HG03442 (cell line): ENCODE data around the gene ITGB3.

Experiments
- ATAC-seq: cut with Tn5 transposase; IDR thresholded peaks from one replicate; pipeline ENCODE4 v1.9.1; 2021; ENCODE audit warnings: mild to moderate bottlenecking, moderate library complexity; ENCODE audit not compliant: unreplicated experiment

Gene ITGB3

GRCh38 chr17:47274319-47275069 is 20.9 kb downstream of the ITGB3 start:
- ATAC-seq, result no peak

DNA sequence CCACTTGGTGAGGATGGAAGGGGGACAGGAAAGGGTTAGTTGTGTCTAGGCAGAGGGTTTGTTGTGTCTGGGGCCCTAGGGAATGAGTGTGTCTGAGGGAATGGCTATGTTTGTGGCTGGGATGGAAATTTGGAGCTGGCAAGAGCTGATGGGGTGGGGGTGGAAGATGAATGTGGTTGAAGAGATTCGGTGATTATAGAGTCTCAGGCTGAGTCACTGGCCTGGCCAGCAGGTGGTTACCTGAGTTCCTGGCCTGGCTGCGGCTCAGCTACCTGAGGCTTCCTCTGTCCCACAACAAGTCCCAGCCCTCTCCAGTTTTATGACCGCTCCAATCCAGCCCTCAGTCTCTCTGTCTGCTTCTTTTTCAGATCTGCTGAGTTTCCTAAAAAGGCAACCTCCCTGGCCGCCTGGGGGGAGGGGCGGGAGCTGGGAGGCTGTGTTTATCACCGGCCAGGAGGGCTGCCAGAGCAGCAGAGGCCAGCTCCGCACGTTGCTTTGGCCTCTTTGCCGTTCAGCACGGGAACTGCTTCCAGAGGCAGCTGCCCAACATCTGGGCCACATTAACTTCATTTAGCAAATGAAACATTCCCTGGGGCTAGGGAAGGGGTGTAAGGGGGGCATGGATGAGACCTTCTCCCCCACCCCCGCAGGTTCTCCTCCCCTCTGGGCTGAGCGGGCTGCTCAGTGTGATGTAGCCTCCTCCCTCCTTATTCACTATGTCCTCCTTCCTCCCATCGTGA is 21.8 kb downstream of the ITGB3 start:
- no peak for ATAC-seq

DNA sequence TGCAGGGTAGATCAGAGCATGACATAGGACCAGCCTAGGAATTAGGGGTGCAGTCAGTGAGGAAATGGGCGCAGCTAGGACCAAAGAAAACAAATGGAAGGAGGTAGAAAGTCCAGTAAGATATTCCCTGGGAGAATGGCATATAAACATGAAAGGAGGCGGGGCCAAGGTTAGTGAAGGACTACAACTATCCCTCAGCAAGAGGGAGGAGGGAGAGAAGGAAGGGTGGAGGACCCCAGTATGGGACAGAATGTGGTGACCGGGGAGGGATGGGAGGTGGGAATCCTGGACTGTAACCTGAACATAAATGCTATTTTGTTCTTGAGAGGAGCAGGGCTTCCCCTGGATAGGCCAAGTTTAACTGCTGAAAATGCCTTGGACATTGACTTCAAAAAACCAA is 22.8 kb downstream of the ITGB3 start:
- ATAC-seq, result no peak

- no peak for ATAC-seq
These were observed 23.2 kb downstream of the ITGB3 start for GRCh38 chr17:47276868-47277267.

DNA sequence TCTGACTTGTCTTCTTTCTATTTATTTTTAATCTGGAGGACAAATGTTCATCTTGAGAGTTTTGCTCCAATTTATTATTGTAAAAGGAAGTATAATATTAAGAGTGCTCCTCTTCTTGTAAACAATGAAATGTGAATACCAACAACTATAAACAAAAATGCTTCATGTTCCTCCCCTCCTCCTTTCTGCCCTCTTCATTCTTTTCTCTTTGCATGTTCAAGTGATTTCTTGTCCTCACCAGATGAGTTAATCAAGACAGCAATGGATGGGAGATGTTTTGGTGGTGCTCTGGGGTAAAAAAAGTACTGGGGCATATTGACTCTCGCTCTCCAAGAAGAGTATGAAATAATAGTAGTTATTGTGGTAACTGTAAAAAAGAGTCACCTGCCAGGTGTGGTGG is 24.3 kb downstream of the ITGB3 start:
- no peak for ATAC-seq

- ATAC-seq, result no peak
These were observed 24.9 kb downstream of the ITGB3 start for GRCh38 chr17:47278561-47278960.

DNA sequence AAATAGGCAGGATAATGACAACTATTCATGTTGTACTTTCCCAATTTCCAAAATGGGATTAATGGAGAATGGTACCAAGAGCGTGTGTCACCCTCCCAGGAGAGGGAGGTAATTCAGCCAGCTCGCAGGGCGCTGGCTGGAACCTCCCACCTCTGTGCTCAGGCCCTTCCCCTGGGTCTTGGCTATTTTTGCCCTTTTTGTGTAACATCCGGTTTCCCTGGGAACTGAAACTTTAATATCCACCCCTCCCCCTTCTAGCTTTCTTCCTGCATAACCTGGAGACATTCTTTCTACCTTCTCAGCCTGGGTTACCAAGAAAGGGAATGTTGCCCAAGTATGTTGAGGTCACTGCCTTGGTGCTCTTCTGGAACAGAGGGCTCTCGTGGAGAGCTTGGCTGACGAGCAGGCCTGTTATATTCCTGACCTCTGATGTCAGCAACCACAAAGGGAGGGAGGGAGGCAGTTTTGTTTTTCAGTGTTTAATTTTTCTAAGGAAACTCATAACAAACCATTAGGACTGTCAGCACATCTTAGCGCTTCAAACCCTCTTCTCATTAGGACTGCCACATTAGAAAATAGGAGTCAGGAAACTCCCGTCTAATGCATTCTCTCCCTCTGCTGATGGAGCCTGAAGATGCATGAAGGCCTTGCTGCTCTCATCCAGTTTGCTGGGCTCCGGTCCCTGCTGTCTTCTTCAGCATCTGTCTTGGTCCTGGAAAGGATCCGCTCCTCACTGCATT is 25.6 kb downstream of the ITGB3 start:
- peak; percentile 73 for ATAC-seq

GRCh38 chr17:47280072-47280811 is 26.6 kb downstream of the ITGB3 start:
- no peak for ATAC-seq

- no peak for ATAC-seq
These were observed 27.6 kb downstream of the ITGB3 start for GRCh38 chr17:47281216-47281615.

- ATAC-seq, result no peak
These were observed 31.4 kb downstream of the ITGB3 start for GRCh38 chr17:47285003-47285402.

- peak; percentile 76 for ATAC-seq
These were observed 32.7 kb downstream of the ITGB3 start for GRCh38 chr17:47286198-47286914.

DNA sequence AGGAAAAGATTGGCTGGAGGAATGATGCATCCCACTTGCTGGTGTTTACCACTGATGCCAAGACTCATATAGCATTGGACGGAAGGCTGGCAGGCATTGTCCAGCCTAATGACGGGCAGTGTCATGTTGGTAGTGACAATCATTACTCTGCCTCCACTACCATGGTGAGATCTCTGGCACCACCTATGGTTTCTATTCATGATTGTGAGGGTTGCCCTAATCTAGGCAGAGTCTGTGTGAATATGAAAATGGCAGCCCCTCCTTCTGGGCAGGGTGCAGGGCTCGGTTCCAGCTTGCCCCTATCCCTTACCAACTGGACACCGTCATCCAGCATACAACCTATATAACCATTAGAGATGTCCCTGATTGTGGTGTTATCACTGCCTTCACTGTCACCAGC is 33.4 kb downstream of the ITGB3 start:
- no peak for ATAC-seq

GRCh38 chr17:47287639-47288038 is 34.0 kb downstream of the ITGB3 start:
- ATAC-seq, result no peak

- no peak for ATAC-seq
These were observed 35.0 kb downstream of the ITGB3 start for GRCh38 chr17:47288531-47289116.

GRCh38 chr17:47289302-47289701 is 35.7 kb downstream of the ITGB3 start:
- no peak for ATAC-seq

DNA sequence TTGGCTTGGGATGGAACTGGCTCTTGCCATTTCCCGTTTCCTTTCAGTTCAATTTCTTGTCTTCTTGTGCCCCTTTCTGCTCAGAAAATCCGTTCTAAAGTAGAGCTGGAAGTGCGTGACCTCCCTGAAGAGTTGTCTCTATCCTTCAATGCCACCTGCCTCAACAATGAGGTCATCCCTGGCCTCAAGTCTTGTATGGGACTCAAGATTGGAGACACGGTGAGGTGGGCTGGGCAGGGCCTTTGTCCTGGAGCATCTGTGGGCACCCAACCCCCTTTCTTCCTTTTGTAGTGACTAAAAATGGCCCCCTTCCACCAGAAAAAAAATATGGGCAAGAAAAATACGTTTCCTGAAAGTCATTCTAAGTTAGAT is 37.2 kb downstream of the ITGB3 start:
- no peak for ATAC-seq

DNA sequence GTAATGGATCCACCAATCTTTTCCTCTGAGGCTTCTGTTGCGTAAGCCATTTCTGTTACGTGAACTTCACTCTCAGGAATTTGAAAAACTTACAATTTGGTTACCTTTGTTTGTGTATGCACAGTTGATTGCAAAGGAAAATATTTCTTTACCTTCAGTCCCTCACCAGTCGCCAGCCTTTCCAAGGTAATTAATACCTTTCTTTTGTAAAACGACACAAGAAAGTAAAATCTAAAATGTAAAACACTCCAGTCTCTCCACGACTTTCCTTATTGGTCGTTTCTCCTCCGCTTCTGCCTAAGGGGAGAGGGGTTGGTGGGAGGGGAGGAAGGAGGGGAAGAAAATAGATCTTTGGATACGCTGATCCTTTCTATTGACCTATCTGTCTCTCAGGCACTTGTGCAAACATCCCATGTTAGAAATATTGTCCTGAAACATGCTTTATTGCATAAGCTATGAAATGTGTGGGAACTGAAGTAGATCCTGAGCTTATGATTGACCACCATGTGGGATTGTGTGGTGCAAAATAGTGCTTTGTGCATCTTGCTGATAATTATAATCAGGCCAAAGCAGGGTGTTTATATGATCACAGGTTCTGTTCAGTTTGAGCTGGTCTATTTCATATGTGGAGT is 37.7 kb downstream of the ITGB3 start:
- ATAC-seq, result no peak

DNA sequence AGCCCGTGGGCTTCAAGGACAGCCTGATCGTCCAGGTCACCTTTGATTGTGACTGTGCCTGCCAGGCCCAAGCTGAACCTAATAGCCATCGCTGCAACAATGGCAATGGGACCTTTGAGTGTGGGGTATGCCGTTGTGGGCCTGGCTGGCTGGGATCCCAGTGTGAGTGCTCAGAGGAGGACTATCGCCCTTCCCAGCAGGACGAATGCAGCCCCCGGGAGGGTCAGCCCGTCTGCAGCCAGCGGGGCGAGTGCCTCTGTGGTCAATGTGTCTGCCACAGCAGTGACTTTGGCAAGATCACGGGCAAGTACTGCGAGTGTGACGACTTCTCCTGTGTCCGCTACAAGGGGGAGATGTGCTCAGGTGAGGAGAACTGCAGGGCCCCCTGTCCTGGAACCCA is 38.6 kb downstream of the ITGB3 start:
- ATAC-seq, result no peak

DNA sequence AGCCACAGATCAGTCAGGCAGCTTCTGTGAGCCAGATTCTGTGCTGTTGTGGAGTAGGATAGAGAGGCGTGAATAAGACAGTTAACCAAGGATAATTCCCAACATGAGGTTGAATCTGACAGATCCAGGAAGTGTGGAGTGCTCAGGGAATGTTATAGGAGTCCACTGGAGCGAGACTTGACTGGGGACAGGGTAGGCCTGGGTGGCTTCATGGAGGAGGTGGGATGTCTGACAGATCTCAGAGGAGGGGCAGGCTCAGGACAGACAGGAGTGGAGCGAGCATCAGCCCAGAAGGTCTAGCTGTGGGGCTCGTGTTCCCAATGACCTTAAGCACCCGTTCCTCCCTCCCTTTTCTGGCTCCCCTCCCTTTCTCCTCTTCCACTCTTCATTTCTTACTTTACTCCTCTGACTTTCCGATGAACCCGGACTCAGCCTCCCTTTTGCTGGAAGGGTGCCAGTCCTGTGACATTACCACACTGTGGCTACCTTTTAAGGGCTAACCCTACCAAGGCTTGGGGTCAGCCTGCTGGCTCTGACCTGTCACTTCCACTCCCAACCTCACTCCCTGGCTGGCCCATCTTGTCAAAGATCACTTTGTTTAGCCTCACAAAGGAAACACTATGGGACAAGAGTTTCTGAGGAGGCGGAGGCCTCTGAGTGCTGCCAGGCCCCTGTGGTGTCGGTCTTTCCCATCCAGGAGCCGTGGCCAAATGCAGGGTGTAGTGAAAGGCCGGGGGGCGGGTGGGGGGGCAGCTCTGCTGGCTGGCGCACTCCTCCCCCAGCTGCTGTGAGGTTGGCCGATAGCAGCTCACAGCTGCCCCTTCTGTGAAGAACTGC is 41.6 kb downstream of the ITGB3 start:
- ATAC-seq, result no peak
